IPS-18c (cell line): ENCODE results near the gene ELF5.

ENCODE experiments used
- H3K4me3 ChIP-seq: 2 replicates; pipeline ENCODE4 v1.7.0; 2013; ENCODE audit warnings: low read depth, mild to moderate bottlenecking, low read length, moderate library complexity; ENCODE audit not compliant: insufficient read depth
- H3K9me3 ChIP-seq: one replicate; pipeline ENCODE4 v1.6.1; 2013; ENCODE audit warnings: mild to moderate bottlenecking, low read length, moderate library complexity; ENCODE audit not compliant: control insufficient read depth, insufficient read depth

The ELF5 gene

GRCh38 chr11:34502949-34503348 lies 10.6 kb downstream of the ELF5 start:
- Histone ChIP-seq H3K9me3 (no peaks in the 10 kb centered on the region), H3K4me3 (no peak overlapping the region)

DNA sequence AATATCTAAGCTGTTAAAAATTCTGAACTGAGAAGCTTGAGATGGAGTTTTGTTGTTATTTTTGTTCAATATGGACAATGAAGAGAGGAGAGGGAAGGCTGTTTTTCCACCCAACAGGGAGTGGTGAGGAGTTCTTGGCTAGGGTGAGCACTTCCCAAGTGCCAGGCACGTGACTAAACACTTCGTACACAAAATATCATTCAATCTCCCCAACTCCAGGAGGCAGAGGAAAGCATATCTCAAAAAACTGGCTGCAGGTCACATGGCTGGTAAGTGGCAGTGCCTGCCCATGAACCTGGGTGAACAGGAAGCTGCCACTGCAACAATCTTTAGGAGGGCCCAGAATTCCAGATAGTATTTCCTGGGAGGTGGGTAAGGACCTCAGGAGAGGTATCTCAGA lies 11.6 kb downstream of the ELF5 start:
- Histone ChIP-seq H3K4me3 (no peak overlapping the region), H3K9me3 (no peaks in the 10 kb centered on the region)

DNA sequence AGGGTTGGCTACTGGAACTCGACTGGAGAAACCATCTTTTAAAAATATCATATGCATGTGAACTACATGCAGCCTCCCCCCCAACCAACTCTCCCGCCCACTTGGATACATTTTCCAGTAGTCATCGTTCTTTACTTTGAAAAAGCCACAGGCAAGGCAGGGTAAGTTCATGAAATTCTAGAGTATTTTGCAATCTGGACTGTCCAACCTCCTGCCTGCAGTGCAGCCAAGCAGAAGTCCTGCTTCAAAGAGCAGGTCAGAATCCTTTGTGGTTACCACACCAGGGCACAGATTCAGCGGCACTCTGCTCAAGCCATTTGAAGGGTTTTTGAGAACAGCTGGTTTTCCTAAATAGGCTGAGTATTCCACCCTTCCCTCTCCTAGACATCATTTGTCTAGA lies 12.1 kb downstream of the ELF5 start:
- Histone ChIP-seq H3K4me3 (no peak overlapping the region), H3K9me3 (no peaks in the 10 kb centered on the region)

DNA sequence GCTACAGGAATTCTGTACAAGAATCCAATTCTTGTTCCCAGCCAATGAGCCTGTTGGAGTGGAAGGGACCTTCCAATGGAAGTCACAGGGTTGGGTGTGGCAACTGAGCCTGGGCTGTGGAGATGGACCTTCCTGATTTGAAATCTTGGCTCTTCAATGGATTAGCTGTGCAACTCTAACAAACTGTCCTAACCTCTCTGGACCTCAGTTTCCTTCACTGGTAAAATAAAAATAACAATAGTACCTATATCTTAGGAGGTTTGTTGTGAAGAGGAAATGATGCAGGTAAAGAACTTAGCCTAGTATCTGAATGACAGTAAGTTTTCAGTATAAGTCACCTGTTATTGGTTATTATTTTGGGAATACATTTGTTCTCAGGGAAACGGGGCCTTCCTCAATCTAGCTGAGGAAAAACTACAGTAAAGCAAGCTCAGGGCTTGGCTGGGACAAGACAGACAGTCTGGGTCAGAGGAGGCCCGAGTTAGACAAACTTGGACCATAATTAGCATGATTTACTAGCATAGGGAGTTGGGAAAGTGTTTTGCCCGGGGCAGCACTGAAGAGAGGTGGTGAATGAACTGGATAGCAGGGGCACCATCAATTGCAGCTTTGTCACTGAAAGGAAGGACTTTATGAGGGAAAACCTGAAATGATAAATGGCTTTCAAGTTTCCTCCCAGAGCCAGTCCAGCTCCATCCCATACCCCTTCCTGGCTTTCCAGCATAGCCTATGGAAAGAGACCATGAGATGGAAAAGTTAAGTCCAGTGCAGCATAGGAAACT lies 13.7 kb downstream of the ELF5 start:
- Histone ChIP-seq H3K4me3 (no peak overlapping the region), H3K9me3 (no peaks in the 10 kb centered on the region)

DNA sequence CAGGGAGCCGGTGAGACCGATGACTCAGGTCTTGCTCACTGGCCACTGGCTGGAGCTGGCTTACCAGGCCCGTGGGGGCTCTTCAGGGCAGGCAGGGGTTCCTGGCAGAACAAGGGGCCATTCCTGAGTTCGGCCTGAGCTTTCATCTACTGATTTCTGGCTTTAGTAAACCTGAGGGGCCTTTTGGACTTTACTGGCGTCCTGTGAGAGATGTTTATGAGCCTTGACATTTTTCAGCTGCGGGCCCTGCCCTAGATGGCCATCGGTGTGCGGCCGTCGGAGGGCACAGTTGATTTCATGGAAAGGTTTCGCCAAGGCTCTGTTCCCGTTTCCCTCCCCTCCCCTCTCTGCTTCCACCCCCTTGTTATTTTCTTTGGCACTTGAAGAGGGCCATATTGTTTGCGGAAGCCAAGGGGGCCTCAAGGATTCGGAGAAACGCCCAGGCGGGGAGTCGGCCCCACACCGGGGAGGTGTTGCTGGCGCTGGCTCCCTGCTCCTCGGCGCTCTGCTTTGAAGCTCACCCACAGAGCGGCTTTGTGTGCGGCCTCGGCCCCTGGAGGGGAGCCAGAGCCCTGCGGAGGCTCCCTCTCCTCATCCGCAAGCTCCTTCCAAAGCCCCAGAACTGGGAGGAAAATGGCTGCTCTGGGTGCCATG lies 17.7 kb downstream of the ELF5 start:
- no peak overlapping the region for H3K4me3 ChIP-seq
- H3K9me3 ChIP-seq, result no peaks in the 10 kb centered on the region

DNA sequence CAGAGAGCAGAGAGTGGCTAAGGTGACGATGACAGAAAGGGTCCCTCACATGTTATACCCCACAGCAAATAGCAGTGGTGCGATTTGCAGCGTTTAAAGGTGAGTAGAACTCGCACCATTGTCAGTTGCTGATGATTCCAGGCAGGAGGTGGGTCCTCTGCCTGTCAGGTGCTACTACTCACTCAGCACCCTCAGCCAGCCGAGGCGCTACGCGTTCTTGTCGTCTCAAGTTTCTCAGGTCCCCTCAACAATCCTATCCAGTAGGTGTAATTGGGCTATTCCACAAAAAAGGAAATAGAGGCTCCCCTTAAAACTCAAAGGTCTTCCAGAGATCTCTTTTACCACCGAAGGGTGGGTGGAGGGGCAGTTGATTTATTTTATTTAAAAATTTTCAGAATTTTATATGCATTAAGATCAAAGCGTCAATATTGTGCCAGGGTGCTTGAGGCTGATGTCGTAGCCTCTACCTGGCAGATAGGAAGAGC lies 18.3 kb downstream of the ELF5 start:
- no peak overlapping the region for H3K4me3 ChIP-seq
- no peaks in the 10 kb centered on the region for H3K9me3 ChIP-seq

- Histone ChIP-seq H3K4me3 (no peak overlapping the region), H3K9me3 (no peaks in the 10 kb centered on the region)
Measured at GRCh38 chr11:34493926-34494595, 19.5 kb downstream of the ELF5 start.

- no peaks in the 10 kb centered on the region for H3K9me3 ChIP-seq
- H3K4me3 ChIP-seq, result no peak overlapping the region
Measured at GRCh38 chr11:34493468-34493867, 20.1 kb downstream of the ELF5 start.

DNA sequence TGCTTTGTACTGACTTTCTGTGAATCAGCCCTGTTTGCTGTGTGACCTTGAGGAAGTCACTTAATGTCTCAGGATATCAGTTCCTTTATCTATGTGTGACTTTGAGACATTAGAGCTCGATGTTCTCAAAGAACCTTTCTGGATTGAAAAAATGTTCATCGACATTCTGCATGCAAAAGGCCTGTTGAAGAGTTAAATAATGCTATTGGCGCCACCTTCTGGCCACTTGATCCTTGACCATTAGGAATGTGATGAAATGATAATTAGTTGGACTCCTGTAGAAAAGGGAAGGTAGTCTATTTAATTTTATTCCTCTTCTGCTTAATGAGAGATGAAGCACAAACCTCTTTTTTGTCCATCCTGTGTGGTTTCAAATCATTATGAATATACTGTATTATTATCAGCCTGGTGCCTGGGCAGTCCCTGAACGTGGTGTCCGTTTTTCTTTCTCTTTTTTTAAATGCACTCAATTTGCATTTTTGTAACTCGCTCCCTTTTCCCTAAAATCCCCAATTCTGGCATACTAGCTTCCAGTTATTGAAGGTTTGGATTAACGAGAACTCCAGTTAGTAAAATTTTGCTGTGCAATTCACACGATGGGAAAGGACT lies 20.7 kb downstream of the ELF5 start:
- H3K4me3 ChIP-seq, result no peak overlapping the region
- no peaks in the 10 kb centered on the region for H3K9me3 ChIP-seq

GRCh38 chr11:34490304-34490703 lies 23.3 kb downstream of the ELF5 start:
- Histone ChIP-seq H3K9me3 (no peaks in the 10 kb centered on the region), H3K4me3 (no peak overlapping the region)

DNA sequence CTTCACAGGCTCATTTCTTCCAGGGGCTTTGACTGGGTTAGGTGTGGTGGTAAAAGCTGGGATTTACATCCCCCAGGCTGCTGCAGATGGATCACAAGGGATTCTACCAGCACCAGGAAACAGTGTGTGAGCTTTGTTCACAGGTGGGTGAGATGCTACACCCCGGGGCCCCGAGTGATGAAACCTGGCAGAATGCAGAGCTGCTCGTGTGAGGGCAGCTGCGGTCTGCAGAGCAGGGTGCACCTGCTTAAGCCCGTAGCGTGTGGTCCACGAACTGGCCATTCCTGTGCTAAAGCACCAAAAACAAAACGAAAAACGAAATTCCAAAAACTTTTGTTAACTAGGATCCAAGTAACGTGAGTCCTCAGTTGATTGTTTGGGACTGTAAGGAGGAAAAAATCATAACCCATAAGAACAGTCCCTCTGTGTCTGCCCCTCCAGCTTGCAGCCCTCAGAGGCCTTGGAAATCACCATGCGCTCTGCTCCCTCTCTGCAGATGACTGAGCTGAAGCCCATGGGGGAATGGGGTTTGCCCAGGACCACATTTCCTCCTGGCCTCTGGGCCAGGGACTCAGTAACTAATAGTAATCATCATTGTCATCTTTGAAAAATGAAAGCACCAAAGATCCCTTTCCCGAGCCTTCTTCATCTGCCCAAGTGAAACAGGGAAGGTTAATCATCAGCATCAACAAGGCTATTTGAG lies 24.6 kb downstream of the ELF5 start:
- Histone ChIP-seq H3K4me3 (no peak overlapping the region), H3K9me3 (no peaks in the 10 kb centered on the region)

DNA sequence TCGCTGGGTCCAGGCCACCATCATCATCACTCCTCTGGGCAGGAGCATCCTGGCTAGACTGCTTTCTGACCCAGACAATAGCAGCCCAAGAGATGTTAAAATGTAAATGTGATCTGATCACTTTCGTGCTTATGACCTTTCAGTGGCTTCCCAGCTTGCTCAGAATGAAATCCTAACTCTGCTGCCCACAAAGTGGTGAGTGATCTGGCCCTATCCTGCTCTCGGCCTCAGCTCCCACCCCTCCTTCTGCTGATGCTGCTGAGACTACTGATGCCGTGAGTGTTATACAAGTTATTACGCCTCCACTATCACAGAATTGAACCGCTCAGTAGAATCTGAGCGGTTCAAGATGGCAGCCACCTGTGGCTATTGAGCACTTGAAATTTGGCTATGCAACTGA lies 26.2 kb downstream of the ELF5 start:
- Histone ChIP-seq H3K4me3 (no peak overlapping the region), H3K9me3 (no peaks in the 10 kb centered on the region)

DNA sequence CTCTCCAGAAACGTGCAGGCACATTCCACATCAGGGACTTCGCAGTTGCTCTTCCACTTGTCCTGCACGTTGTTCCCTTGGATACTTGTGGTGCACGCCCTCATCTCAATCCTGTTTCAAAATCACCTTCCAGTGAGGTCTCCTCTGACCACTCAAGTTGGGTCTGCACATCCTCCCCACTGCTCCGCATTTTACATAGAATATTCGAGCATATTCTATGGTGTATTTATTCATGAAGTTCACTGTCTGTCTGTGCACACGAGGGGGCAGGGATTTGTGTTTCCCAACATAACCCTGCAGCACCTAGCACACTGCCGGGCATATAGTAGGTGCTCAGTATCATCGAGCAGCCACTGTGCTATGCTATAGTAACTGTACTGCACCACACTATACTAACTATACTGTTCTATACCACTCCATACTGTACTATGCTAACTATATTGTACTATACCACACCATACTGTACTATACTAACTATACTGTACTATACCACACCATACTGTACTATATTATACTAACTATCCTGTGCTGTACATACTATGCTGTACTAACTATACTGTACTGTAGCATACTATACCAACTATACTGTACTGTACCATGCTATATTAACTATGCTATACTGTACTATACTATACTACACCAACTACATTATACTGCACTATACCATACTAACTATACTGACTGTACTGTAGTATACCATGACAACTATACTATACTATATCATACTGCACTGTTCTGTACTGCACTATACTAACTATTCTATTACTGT lies 30.3 kb downstream of the ELF5 start:
- Histone ChIP-seq H3K4me3 (no peak overlapping the region), H3K9me3 (no peaks in the 10 kb centered on the region)

- Histone ChIP-seq H3K4me3 (no peak overlapping the region), H3K9me3 (no peaks in the 10 kb centered on the region)
Measured at GRCh38 chr11:34481307-34481706, 32.3 kb downstream of the ELF5 start.

DNA sequence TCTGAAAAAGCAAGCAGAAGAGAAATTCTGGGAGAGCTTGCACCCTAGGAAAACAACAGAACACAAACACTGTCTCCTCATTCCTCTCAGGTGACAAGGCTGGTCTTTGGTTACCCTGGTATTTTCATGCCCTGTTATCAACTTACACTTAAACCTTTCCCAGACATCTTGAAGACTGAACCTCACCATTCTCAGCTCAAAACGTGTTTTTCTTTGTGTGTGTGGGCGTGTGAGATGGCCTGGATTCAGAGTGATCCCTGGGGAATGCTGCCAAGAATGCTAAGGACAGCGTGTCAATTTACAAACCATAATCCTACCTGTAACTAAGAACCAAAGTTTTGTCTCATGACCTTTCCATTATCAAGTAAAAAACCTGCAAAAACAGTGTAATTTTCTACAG lies 33.3 kb downstream of the ELF5 start:
- H3K9me3 ChIP-seq, result no peaks in the 10 kb centered on the region
- no peak overlapping the region for H3K4me3 ChIP-seq

DNA sequence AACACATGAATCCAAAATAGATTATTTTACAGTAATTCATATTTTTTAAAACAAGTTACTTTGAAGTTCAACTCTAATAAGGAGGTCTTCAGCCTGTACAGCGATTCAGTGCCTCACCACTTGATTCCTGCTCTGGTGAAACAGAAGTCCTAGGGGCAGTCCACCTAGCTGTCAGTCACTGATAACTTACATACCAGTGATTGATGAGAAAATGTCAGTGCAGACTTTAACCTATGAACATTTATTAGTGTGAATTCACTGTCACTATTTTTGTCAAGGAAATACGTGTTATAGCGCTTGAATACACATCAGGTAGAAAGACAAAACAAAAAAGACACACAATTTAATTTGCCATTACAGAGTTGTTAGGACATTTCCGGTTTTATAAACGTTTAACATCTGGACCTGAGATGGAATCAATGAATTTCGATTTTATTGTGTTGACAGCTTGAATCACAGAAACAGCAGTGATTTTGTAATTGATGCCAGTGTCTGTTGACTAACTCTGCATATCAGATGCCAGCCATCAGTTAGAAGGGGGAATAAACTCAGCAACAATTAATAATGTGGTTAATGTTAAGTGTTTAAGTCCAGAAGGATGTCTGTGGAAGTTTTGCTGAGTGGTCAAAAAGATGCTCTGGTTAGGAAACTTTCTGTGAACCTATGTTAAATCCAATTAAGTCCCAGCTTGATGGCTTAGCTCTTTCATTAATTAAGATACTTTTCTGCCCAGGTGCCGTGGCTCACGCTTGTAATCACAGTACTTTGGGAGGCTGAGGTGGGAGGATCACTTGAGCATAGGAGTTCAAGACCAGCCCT lies 34.5 kb downstream of the ELF5 start:
- Histone ChIP-seq H3K4me3 (no peak overlapping the region), H3K9me3 (no peaks in the 10 kb centered on the region)
